ENCODE results near the gene ANO2.

The ANO2 gene

DNA sequence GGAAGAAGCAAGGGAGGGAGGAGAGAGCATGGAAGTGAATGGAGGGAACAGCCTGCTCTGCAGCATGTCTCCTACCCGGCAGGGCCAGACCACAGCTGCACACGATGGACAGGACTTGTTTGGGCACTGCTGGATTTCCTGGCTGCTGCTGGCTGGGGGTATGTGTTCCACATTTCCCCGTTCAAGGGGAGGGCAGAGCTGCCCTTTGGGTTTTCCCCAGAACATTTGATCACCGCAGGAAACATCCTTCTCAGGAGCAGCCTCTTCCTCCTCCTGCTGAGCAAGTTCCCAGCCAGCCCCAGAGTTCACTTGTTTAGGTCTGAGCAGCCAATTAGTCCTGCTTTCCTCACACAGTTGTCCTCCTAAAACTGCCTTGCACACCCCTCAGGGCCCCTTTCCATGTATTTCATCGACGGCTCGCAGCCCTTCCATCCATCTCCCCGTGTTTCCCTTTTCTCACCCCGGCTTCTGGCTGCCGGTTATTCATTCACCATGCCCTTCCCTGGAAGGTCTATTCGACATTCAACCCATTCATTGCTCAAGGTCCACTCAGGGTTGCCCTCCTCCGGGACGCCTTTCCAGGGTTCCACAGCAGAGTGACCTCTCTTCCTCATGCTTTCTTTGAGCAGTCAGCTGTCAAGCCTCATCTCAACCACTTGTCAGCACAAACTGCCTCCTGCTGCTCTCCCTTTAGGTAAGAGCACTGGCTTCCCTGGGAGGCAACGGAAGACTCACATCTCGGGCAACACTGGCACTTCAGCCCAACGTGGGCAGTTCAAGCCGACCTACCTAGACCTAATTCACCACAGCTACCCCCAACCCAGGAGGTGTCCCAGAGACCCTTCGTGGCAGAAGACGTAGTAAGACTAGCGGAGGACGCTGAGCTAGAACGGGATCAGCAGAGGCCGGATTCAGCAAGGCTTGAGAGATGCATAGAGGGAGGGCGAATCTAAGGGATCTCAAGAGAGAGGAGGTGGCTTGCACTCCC lies 20.1 kb upstream of the ANO2 start:
- DNase-seq = no peak

DNA sequence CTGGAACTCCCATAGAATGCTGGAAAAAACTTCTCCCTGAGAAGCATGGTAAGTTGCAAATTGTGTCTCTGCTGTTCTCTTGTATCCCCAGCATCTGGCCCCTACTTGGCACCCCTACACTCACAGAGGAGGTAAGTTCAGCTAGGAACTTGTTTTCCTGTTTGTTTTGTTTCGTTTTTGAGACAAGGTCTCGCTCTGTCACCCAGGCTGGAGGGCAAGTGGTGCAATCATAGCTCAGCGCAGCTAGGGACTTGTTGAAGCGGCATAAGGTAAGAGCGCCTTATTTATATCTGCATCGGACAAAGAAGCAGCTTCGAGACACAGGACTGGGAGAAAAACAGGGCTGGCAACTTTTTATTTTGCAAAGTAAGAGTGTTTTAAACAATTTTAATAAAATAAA lies 18.5 kb upstream of the ANO2 start:
- no peak for DNase-seq

DNA sequence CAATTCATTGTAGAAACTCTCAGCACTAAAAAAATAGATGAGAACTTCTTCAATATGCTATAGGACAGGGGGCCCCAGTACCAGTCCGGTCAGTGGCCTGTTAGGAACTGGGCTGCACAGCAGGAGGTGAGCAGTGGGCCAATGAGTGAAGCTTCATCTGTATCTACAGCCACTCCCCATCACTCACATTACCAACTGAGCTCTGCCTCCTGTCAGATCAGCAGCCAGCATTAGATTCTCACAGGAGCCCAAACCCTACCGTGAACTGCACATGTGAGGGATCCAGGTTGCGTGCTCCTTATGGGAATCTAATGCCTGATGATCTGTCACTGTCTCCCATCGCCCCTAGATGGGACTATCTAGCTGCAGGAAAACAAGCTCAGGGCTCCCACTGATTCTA lies 15.7 kb upstream of the ANO2 start:
- no peak for DNase-seq

DNA sequence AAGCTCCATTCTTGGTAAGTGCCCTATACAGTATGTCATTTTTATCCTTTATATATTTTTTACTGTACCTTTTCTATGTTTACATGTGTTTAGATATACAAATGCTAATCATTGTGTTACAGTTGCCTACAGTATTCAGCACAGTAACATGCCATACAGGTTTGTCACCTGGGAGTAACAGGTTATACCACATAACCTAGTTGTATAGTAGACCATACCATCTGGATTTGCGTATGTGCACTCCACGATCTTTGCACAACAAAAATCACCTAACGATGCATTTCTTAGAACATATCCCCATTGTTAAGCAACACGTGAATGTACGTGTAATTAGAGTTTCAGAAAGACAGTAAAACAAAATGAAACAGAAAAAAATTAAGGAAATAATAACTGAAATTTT lies 11.9 kb upstream of the ANO2 start:
- no peak for DNase-seq

DNA sequence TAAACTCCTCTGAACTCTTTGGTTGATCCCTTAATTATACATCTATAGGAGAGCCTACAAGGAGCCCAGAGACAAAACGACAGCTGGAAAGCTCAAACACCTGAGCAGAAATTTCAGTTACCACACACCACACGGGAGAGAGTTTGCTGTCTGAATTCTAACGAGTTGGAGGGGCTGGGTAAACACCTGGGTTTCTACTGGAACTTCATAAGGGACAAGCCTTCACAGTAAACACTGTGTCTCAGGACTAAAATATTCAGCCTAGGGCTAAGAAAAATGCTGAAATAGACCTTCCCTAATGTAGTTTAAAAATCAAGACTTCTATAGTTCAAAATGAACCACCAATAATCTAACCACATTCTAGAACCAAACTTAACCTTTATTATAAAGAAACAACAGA lies 9.6 kb upstream of the ANO2 start:
- DNase-seq = no peak

DNA sequence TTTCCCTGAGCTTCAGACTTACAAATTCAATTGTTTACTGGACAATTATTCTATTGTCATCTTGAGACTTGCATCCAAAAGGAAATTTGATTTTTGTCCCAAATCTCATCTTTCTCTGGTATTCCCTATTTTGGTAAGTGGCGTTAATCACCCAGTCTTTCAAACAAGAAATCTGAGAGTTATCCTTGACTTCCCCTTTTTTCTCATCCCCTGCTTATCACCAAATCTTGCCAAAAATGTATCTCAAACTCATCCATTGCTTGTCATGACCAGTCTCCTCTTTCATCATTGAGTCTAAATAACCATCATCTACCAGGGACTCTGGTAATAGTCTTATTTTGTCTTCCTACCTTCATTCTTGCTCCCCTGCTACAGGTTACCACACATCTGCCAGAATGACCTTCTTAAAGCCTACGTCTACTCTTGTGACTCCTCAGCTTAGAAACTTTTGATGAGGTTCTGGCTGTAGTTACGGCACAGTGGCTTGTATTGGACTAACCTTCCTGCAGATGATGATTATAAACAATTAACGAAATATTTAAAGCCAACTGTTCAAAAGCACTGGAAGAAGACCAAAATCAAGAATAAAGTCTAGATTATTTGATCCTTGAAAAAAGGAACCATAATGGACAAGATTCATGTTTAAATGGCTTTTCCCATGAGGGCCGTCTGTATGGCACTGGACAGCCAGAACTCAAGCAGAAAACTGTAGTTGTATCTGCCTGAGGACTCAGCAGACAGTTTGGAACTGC lies 9.0 kb upstream of the ANO2 start:
- DNase-seq = no peak

DNA sequence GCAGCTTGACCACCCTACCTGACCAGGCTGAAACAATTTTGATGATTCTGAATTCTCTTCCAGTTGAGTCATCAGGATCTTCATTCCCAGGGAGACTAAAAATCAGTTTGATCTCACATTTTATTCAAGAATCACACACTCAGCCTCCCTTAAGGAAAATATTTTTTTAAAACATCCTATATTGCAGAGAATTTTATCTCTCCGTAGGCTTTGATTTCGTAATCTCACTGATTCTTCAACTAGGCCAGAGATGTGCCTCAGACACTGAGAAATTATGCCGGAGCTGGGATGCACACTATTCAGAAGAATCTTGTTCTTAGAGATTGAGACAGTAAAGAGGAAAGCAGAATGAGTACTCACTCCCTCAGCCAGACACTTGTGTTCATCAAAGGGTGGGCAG lies 7.0 kb upstream of the ANO2 start:
- no peak for DNase-seq

DNA sequence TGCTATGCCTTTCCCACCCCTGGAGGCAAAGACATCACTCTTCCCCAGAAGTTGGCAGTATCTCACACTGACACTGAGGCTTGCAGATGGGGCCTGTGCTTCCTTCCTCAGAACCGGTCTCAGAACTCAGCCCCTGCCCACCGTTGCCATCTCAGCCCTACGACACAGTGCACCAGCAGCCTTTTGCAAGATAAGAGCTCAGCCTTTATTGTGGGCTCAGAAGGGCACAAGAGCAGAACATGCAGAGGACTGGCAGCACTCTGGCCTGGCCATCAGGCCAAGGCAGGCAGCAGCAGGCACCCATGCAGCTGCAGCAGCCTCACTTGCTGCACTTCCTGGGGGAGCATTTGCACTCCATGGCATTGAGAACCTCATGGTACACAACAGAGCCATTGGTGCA lies 3.6 kb upstream of the ANO2 start:
- DNase-seq = no peak

DNA sequence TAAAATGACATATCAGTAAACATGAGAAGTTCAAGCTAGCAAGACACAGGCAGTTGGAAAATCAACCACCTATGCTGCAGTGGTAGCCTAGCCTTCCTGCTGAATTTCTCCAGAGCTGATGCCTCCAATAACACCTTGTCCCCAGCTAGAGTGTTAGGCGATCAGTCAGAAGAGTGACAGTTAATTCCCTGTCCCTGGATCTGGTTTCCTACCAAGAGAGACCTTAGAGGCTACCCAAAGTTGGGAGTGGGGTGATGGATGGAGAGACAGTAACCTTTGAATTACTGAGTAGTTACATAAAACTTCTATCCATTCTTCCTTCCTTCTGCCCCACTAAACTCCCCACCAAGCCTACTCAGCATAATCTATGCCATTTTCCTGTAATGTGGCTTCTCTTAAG lies 1.9 kb upstream of the ANO2 start:
- no peak for DNase-seq

DNA sequence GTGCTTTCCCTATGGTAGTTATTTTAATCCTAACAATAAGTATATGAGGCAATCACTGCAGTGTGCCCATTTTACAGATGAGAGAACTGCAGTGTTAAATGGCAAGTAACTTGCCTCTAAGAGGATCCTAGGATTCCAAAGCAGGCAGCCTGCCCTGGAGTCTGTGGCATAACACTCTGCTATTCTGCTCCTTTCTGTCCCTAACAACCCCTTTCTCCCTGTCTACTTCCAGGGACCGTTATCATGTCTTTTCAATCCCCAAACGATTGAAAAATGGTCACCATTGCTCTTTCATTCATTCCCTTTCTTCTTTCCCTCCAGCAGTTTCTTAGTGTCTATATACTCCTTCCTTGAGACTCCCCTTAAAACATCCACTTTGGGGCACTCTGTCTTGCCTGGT lies 1.3 kb upstream of the ANO2 start:
- no peak for DNase-seq

DNA sequence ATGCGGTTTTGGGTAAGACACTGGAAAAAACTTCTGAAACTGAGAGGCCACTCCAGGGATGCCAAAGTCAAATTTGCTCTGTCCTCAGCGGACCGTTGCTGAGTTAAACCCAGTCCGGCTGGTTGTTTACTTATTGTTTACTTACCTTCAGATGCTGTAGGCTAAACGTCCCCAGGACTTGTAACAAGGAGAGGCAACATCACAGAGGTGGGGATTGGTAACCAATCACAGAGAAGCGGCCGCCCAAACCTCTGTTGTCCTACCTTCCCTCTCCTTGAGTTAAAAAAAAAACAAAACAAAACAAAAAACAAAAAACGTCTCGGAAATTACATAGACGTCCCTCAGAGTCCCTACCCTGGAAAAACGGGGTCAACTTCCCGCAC lies 380 bp downstream of the ANO2 start:
- DNase-seq = no peak

DNA sequence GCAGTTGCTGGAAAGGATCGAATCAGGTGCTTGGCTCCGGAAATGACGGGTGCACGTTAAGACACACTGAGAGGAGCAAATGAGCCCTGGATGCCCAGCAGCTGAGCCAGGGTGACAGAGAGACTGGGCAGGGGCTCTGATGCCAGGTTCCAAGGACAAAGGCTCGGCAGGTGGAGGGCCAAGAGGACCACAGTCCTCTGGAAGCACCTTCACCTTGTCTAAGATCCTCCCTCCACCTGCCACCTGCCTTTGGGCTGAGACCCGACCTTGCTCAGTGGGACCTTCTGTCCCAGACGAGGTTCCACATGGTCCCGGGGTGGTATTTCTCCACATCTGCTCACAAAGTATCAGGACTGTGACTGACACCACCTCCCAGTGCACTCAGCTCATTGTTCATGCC lies 1.0 kb downstream of the ANO2 start:
- DNase-seq = no peak

DNA sequence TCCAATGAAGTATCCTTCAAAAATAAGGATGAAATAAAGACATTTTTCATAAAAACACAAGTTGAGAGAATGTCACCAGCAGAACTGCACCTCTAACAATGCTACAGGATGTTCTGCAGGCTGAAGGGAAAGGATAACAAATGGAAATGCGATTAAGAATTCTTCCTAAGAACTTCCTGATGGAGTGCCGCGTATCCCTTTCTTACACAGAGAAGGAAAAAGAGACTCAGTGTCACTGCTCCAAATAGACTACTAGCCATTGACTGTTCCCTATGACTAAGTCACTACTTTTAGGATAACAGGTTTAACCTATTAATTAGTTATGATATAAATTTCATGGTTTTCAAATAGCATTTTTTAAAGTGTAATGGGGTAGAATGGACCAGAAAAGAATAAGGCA lies 3.2 kb downstream of the ANO2 start:
- DNase-seq = no peak

DNA sequence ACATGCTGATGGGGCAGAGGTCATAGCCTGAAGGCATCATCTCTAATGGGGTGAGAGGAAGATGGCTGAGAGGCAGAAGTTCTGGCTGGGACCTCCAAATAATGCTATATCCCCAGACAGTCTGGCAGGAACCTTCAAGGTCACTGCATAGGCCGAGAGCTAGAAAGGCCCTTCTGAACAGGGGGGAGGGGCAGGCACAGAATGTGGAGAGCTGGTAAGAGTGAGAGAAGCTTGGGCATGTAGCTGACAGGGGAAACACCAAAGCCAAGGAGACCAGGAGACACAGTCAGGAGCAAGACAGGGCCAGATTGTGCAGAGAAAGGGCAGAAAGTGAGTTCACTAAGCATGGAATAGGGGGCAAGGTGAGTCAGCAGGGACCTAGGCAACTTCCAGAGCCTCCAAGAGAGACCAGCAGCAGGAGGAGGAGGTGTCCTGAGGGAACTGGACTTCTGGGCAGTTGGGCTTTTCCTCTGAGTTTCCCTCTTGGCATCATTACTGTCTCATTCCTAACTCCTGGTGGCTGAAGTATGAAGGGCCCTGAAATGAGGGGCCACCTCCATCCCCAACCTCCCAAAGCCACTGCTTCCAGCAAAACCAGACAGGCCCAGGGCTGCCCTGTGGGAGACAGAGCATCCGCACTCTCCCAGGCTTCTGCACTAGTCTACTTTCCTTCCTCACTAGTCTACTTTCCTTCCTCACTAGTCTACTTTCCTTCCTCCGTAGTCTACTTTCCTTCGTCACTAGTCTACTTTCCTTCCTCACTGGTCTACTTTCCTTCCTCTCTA lies 17.1 kb downstream of the ANO2 start:
- no peak for DNase-seq

DNA sequence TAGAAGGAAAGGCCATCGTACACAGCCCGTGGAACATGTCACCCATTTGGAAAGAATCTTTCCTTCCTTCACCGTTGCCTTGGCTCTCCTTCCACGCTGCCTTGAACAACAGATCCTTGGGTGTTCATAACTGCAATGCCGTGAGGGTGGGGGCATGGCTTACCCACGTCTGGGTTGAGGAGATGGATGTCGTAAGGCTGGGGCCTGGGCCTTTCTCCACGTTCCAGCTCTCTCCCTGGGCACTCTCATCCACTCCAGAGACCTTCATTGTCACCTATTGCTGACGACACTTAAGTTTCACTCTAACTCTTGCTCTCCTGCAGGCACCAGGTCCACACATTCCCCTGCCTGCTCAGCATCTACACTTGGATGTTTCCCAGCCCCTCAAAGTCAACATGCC lies 19.4 kb downstream of the ANO2 start:
- DNase-seq = no peak

DNA sequence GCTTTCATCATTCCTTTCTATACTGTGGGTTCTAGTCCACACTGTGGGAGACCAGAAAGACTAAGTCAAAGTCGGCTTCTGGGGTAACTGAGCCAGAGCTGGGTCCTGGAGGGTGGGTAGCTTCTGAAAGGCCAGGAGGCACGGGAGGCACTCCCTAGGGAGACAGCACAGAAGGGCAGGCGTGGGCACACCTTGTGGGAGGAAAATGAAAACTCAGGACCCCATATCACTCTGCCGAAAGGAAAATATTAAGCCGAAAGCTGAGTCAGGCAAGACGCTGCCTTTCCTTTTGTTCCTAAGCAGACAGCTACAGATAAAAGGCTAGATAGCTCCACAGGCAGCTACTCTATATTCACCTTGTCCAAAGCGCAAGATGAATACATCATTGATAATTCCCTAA lies 20.7 kb downstream of the ANO2 start:
- no peak for DNase-seq

DNA sequence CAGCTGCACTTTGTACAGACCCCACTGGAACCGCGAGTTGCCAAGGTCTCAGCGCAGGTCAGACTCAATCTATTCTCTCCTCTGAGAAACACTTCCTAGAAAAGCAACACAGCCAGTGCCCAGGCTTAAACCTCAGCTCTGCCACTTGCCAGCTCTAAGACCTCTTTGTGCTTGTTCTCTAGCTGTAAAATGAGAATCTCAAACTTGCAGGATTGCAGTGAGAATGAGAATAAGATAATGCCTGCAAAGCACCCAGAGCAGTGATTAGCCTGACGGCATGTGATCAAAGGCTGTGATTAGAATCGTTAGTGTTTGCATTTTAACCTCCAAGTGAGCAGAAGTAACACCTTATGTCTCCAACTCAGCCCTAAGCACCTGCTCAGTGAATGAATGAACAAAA lies 21.3 kb downstream of the ANO2 start:
- no peak for DNase-seq

DNA sequence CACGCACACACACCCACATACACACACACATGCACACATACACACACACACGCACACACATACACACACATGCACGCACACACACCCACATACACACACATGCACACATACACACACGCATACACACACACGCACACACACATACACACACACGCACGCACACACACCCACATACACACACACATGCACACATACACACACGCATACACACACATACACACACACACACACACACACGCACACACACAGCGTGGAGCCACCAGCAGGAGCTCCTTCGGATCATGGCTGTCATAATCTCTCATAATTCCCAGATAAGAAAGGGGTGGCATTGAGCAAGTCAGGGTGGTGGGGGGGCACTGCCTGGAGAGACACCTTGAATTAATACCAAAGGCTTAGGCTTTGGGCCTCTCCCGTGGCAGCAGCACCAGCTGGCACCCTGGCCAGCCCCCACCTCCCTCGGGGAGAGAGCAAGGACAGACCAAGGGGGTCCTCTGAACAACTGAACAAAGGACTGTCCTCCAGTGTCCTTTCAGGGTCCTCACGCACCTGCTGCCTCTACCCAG lies 21.9 kb downstream of the ANO2 start:
- no peak for DNase-seq

DNA sequence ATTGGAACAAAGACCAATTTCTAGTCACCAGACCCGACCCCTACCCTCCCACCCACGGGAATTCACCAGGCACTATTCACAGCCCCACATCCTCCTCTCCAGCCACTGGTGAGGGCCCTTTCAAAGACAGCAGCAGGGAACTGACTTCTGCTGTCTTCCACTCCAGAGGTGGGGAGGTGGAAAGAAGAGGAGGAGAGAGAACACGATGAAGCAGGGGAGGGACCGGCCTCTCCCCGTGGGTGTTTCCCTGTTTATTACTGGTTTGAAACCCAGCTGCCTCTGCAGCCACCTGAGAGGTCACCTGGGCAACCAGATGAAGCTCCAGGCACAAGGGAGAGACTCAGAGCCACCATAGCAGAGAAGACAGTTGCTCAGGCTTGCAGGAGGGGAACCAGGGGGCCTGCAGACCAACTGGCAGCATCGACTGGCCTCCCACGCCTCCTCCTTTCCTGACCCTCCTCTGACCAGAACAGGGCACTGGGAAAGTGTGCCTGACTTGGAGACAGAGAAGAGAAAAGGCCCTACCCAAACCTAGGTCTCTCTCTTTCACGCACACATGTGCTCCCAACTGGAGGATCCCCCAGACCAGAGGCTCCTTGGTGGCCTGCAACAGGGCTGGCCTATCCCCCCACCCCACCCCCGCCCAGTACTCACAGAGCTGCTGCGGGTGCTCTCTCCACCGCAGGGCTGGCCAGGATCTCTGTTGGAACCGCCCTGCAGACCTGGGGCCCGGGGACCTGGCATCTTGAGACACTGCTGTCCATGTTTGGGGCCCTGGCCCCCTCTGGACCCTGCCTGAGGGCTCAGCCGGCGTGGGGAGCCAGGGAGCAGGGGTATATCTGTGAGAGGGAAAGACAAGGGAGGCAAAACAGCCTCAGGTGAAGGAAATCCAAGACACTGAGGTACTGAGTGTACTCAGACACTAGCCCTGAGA lies 22.8 kb downstream of the ANO2 start:
- DNase-seq = no peak

DNA sequence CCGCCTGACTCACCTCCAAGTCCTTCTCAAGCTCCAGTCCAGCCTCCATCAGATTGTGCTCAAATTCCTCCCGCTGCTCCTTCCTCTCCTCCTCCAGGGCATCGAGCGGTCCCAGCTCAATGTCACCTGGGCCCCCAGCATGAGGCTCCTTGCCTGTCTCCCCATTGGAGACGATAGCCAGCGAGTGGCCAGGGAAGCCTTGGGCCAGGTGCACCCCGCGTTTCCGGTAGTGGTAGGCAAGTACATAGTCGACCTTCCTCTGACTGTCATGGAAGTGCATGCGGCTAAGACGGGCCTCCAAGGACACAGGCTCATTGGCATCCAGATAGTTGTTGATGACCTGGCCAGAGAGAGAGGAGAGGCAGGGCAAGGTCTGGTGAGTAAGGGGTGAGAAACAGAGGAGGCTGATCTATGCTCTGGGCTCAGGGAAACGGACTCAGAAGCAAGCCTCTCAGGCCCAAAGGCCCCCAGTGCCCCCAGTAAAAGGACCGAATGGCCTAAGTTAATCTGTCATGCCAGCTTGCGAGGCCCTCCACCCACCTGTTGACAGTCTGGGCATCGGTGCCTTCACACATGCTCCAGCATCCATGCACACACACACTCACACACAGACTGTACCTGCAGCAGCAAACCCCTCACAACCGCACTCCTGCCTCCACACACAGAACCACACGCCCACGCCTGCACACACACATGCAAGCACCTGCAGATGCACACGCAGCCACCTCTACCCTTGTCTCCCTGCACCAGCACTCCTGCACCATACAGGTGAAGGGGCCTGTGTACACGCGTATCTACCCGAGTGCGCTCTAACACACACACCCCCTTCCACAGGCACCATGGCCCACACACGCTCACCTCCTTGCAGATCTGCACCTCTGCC lies 23.8 kb downstream of the ANO2 start:
- no peak for DNase-seq

DNA sequence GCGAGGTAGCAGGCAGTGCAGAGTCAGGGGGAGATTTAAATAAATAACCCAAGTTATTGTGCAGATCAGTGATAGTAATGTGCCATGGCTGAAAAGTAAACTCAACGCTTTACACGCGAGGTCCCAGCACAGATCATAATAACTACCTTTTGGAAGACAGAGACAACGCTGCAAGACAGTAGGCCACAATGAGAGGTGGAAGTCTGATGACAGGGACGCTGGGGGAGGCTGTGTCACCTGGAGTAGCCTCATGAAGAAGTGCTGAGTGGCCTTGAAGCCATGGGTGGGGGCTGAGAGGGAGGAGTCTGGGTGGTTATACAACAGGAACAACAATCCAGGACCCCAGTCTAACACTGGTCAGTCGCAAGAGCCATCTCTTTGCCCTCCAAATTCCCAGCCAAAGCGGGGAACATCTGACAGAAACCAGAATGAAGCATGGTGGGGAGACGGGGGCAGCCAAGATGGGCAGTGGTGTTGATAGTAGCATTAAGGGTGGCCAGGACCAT lies 28.2 kb downstream of the ANO2 start:
- no peak for DNase-seq

All from NCI-H446 treated with DMSO at 0.1 percent for 48 hours (cell line).